OCI-LY7 (cell line): Measurements from ENCODE around the gene ADCY9. TPM values are rescaled to one million over a fixed set of nuclear protein-coding genes. Genes with fewer than 3 reads are reported as not detected.

ENCODE experiments used
- BruUV-seq: library from RNA; stranded (reverse); fragments of 400-500 nt; replicated peaks from 2 replicates; lab custom pipeline; 2021; lab: Mats Ljungman, UMichigan
- CTCF ChIA-PET: fragments of 300-600 bp; sonication (Branson Sonifier 250); formaldehyde crosslinking; loops from one replicate; lab custom pipeline; 2022; ENCODE audit warnings: antibody characterized with exemption; ENCODE audit not compliant: unreplicated experiment; lab: Charles Lee
- POLR2A ChIA-PET: fragments of 300-600 bp; sonication (Branson Sonifier 250); formaldehyde crosslinking; loops from one replicate; lab custom pipeline; 2022; ENCODE audit warnings: antibody characterized with exemption; lab: Charles Lee
- DNase-seq: peaks from one replicate; pipeline ENCODE4 v3.0.0-alpha.2; 2015; ENCODE audit warnings: low spot score
- H2AFZ ChIP-seq: fragments of 200-600 bp; sonication (generic), shearing (Covaris generic); 2 replicates; pipeline ENCODE4 v1.6.1; 2014; ENCODE audit warnings: mild to moderate bottlenecking, antibody characterized with exemption, low read length, moderate library complexity
- H3K27ac ChIP-seq: fragments of 200-600 bp; sonication (generic); 2 replicates; pipeline ENCODE4 v1.5.1; 2014; ENCODE audit warnings: mixed run types, low read depth, mild to moderate bottlenecking, moderate library complexity, low read length, inconsistent platforms; ENCODE audit not compliant: poor library complexity, severe bottlenecking
- H3K36me3 ChIP-seq: fragments of 200-600 bp; sonication (generic); 2 replicates; pipeline ENCODE4 v1.6.1; 2014; ENCODE audit warnings: mild to moderate bottlenecking, antibody characterized with exemption, low read length, moderate library complexity, mixed read lengths; ENCODE audit not compliant: insufficient read depth
- H3K4me1 ChIP-seq: fragments of 200-600 bp; sonication (generic); 2 replicates; pipeline ENCODE4 v1.5.1; 2014; ENCODE audit warnings: mild to moderate bottlenecking, low read length; ENCODE audit not compliant: insufficient read depth, poor library complexity, severe bottlenecking
- H3K4me2 ChIP-seq: fragments of 200-600 bp; sonication (generic); 2 replicates; pipeline ENCODE4 v1.6.1; 2014; ENCODE audit warnings: mild to moderate bottlenecking, low read length
- H3K4me3 ChIP-seq: fragments of 200-600 bp; sonication (generic); 2 replicates; pipeline ENCODE4 v1.5.1; 2014; ENCODE audit warnings: mild to moderate bottlenecking, low read depth, low read length; ENCODE audit not compliant: poor library complexity, severe bottlenecking
- H3K79me2 ChIP-seq: fragments of 200-600 bp; sonication (generic); 2 replicates; pipeline ENCODE4 v1.6.1; 2016; ENCODE audit warnings: low read depth, mild to moderate bottlenecking, low read length, moderate library complexity, mixed read lengths; ENCODE audit not compliant: insufficient read depth
- H3K9me2 ChIP-seq: fragments of 200-600 bp; sonication (generic); 2 replicates; pipeline ENCODE4 v1.6.1; 2016; ENCODE audit warnings: mild to moderate bottlenecking, low read length, mixed read lengths; ENCODE audit not compliant: insufficient read depth
- H3K9me3 ChIP-seq: fragments of 200-600 bp; sonication (generic); 2 replicates; pipeline ENCODE4 v1.6.1; 2014; ENCODE audit warnings: mild to moderate bottlenecking, mixed run types, low read length, mixed read lengths
- H4K20me1 ChIP-seq: fragments of 200-600 bp; sonication (generic); 2 replicates; pipeline ENCODE4 v1.6.1; 2014; ENCODE audit warnings: mild to moderate bottlenecking, antibody characterized with exemption, low read length, moderate library complexity, mixed read lengths; ENCODE audit not compliant: insufficient read depth
- EZH2phosphoT487 ChIP-seq: fragments of 200-600 bp; sonication (generic); IDR thresholded peaks from 2 replicates; pipeline ENCODE4 v1.6.1; 2018; ENCODE audit warnings: low read depth, borderline replicate concordance, mild to moderate bottlenecking, mixed run types, antibody characterized with exemption, low read length, moderate library complexity, mixed read lengths
- intact Hi-C: fragments of 100-400 bp; cut with micrococcal nuclease; formaldehyde crosslinking; loops from one replicate; pipeline ENCODE4 v1.10.0; 2022; ENCODE audit not compliant: unreplicated experiment
- total RNA-seq, 2 experiments: library from RNA; depleted of rRNA in 1 of 2; stranded (reverse); fragments of >200 nt in 1 of 2; shearing (Covaris generic) in 1 of 2; gene quantifications; 2 replicates each; pipeline ENCODE4 v1.2.3, GENCODE V29; 2014 to 2022
- TF ChIP-seq, protein P1 (sequence below): fragments of 200-600 bp; sonication (generic); conservative IDR thresholded peaks from 2 replicates; pipeline ENCODE4 v1.5.1; 2014; ENCODE audit warnings: mild to moderate bottlenecking, antibody characterized with exemption, low read length, moderate library complexity, mixed read lengths

ADCY9 gene
- total RNA-seq, 2 experiments from 2014 or later, result 0.22 to 0.34 TPM

DNA sequence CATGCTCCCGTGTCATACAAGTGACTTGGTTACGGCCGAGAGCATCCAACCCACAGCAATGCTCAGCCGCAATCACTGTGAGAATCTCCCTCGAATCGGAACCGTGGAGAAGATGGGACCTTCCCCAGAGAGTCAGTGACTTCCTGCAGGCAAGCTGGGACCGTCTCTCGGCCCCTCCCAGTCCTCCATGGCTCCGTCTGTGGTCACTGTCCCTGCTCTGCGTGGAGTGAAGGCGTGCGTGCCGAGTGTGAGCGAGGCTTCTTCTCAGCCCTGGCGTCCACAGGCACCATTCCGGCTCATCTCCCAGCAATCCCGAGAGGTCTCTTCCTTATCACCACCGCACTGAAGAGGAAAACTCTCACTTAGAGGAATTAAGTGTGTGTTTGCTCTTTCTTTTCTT, 113.1 kb downstream of the ADCY9 start:
- Histone ChIP-seq H3K4me2 (no peak overlapping the region), H3K4me1 (no peaks in the 10 kb centered on the region), H3K79me2 (no peaks in the 10 kb centered on the region), H3K4me3 (no peak overlapping the region), H3K9me3 (no peaks in the 10 kb centered on the region), H4K20me1 (no peaks in the 10 kb centered on the region), H3K9me2 (no peaks in the 10 kb centered on the region), H3K36me3 (no peaks in the 10 kb centered on the region), H2AFZ (no peak overlapping the region), H3K27ac (no peak overlapping the region)
- no TSS peak for BruUV-seq
- TF ChIP-seq, protein P1, sequence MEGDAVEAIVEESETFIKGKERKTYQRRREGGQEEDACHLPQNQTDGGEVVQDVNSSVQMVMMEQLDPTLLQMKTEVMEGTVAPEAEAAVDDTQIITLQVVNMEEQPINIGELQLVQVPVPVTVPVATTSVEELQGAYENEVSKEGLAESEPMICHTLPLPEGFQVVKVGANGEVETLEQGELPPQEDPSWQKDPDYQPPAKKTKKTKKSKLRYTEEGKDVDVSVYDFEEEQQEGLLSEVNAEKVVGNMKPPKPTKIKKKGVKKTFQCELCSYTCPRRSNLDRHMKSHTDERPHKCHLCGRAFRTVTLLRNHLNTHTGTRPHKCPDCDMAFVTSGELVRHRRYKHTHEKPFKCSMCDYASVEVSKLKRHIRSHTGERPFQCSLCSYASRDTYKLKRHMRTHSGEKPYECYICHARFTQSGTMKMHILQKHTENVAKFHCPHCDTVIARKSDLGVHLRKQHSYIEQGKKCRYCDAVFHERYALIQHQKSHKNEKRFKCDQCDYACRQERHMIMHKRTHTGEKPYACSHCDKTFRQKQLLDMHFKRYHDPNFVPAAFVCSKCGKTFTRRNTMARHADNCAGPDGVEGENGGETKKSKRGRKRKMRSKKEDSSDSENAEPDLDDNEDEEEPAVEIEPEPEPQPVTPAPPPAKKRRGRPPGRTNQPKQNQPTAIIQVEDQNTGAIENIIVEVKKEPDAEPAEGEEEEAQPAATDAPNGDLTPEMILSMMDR, result no peak
- no peak for TF ChIP-seq EZH2phosphoT487
- intact Hi-C loops, result no loop called here
- DNase-seq, result no peak
- CTCF ChIA-PET, result no interaction called here
- POLR2A ChIA-PET, result no interaction called here

DNA sequence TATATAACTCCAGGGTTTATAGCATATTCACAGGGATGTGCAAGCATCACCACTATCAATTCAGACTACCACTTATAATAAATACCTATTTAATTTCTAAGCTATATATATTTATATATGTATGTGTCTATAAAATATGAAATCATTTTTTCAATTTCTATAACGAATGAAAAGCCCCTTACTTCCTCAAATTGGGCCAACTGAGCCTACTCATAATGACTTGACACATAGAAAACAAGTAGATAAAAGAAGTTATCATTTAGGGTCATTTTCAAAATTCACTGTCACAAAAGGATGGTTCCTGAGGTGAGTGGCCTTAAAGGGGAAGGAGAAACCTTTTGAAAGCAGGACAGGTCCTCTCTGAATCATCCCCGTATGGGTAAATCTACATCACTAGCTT, 114.1 kb downstream of the ADCY9 start:
- Histone ChIP-seq H3K79me2 (no peaks in the 10 kb centered on the region), H3K9me2 (no peaks in the 10 kb centered on the region), H3K4me3 (no peak overlapping the region), H4K20me1 (no peaks in the 10 kb centered on the region), H3K4me1 (no peaks in the 10 kb centered on the region), H3K4me2 (no peak overlapping the region), H2AFZ (no peak overlapping the region), H3K27ac (no peak overlapping the region), H3K36me3 (no peaks in the 10 kb centered on the region), H3K9me3 (no peaks in the 10 kb centered on the region)
- intact Hi-C loops, result no loop called here
- no peak for TF ChIP-seq EZH2phosphoT487
- TF ChIP-seq, protein P1, result no peak
- no peak for DNase-seq
- CTCF ChIA-PET, result no interaction called here
- POLR2A ChIA-PET, result no interaction called here
- BruUV-seq, result no TSS peak

DNA sequence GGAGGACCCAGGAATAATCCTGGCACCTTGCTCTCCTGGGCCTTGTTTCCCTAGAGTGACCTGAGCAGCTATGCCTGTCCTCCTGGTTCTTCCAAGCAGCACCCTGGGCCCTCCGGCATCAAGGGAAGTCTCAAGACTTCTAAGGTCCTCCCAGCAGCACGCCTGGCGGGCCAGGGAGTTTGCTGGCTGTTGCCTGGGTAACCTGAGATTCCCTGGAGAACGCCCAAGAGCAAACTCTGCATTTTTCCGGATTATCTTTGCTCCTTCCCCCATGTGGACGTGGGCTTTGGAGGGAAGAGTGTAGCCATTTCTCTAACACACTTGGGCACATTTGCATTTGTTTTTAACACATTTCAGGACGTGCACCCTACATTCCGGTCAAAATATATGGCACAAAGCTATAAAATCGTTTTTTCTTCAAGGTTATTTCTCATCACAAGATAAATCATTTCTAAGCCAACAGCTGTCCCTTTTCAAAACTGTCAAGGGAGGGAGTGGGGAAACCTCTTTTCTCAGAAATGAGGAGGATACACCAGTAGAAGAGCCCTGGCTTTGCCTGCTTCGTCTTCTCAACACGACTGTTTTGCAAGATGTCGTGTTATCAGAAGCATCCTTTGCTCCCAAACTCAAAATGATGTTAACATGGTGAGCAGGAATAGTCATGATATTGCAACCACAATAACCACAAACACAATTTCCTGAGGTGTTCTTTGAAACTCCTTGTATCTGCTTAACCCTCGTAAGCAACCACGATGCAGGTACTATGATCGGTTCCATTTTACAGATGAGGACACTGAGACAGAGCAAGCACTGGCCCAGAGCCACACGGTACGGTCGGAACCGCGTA, 116.5 kb downstream of the ADCY9 start:
- ChIA-PET CTCF (no interaction called here), POLR2A (no interaction called here)
- no peak for DNase-seq
- Histone ChIP-seq H3K9me2 (no peaks in the 10 kb centered on the region), H3K36me3 (no peaks in the 10 kb centered on the region), H3K4me3 (no peak overlapping the region), H3K4me2 (no peak overlapping the region), H3K27ac (no peak overlapping the region), H3K4me1 (no peaks in the 10 kb centered on the region), H3K79me2 (no peaks in the 10 kb centered on the region), H2AFZ (no peak overlapping the region), H4K20me1 (no peaks in the 10 kb centered on the region), H3K9me3 (no peaks in the 10 kb centered on the region)
- no peak for TF ChIP-seq EZH2phosphoT487
- TF ChIP-seq, protein P1, result no peak
- no TSS peak for BruUV-seq
- intact Hi-C loops, result no loop called here
